NCI-H1105 treated with DMSO at 0.1 percent for 48 hours (cell line): ENCODE measurements around the gene FNDC3B.

Experiments
- DNase-seq: peaks from one replicate; lab custom pipeline; 2025; lab: John Stamatoyannopoulos, UW

The FNDC3B gene

GRCh38 chr3:172193436-172193835 is 154.1 kb downstream of the FNDC3B start:
- DNase-seq, result no peak

- DNase-seq, result peak; percentile 85
Measured at GRCh38 chr3:172194702-172195406, 155.5 kb downstream of the FNDC3B start.

- no peak for DNase-seq
Measured at GRCh38 chr3:172195407-172195754, 156.0 kb downstream of the FNDC3B start.

GRCh38 chr3:172197344-172197743 is 158.0 kb downstream of the FNDC3B start:
- no peak for DNase-seq

GRCh38 chr3:172198428-172198827 is 159.1 kb downstream of the FNDC3B start:
- no peak for DNase-seq

- no peak for DNase-seq
Measured at GRCh38 chr3:172199850-172200369, 160.5 kb downstream of the FNDC3B start.

GRCh38 chr3:172201136-172201869 is 161.9 kb downstream of the FNDC3B start:
- DNase-seq, result peak; percentile 97

- no peak for DNase-seq
Measured at GRCh38 chr3:172201870-172202236, 162.5 kb downstream of the FNDC3B start.

- DNase-seq, result no peak
Measured at GRCh38 chr3:172202797-172203196, 163.4 kb downstream of the FNDC3B start.

GRCh38 chr3:172203522-172204258 is 164.3 kb downstream of the FNDC3B start:
- peak; percentile 63 for DNase-seq

- no peak for DNase-seq
Measured at GRCh38 chr3:172204716-172205115, 165.3 kb downstream of the FNDC3B start.

- DNase-seq, result no peak
Measured at GRCh38 chr3:172208586-172209332, 169.4 kb downstream of the FNDC3B start.

- no peak for DNase-seq
Measured at GRCh38 chr3:172209333-172210321, 170.2 kb downstream of the FNDC3B start.

- no peak for DNase-seq
Measured at GRCh38 chr3:172210355-172210754, 171.0 kb downstream of the FNDC3B start.

- DNase-seq, result no peak
Measured at GRCh38 chr3:172211123-172211522, 171.7 kb downstream of the FNDC3B start.

- no peak for DNase-seq
Measured at GRCh38 chr3:172213200-172213599, 173.8 kb downstream of the FNDC3B start.

GRCh38 chr3:172213904-172214303 is 174.5 kb downstream of the FNDC3B start:
- peak; percentile 100 for DNase-seq

GRCh38 chr3:172216267-172216666 is 176.9 kb downstream of the FNDC3B start:
- DNase-seq, result no peak

GRCh38 chr3:172216911-172217310 is 177.5 kb downstream of the FNDC3B start:
- DNase-seq, result no peak

- no peak for DNase-seq
Measured at GRCh38 chr3:172217877-172218276, 178.5 kb downstream of the FNDC3B start.
